Activated CD8-positive, alpha-beta memory T cell treated with anti-CD3 and anti-CD28 coated beads for 4 hours (primary cell): ENCODE measurements around the gene CPA4.
"Not testable (repeated sequence)": the region's sequence is repeated elsewhere in the genome, so short reads cannot be mapped to it uniquely, and the experiment has no call there.

ENCODE experiments used
- DNase-seq, 2 donors: peaks; one replicate each; pipeline ENCODE4 v3.0.0-alpha.2; 2020; ENCODE audit warnings: low read depth in 2 of 2

CPA4 gene

DNA sequence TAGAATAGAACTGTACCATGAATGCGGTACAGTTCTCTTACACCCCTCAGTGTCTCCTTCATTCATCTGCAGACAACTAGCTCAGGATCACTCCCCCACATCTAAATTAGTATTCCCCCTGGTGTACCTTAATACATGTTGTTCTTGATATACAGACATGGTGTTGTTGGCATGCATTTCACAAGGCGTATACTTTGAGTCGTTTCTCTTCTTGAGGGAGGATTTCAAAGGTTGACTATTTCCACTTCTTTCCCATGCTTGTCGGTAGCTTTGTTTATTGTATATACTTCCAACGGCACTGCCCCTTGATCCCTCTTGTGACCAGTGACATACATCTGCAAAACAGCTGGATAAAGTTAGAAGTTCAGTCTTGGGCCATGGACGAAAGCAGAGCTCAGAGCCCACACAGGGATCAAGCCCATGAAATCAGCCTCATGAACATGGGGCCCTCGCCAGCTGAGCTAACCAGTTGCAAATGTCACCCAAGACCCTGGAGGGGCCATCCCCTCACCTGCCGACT, 8.6 kb downstream of the CPA4 start:
- DNase-seq = no peak

DNA sequence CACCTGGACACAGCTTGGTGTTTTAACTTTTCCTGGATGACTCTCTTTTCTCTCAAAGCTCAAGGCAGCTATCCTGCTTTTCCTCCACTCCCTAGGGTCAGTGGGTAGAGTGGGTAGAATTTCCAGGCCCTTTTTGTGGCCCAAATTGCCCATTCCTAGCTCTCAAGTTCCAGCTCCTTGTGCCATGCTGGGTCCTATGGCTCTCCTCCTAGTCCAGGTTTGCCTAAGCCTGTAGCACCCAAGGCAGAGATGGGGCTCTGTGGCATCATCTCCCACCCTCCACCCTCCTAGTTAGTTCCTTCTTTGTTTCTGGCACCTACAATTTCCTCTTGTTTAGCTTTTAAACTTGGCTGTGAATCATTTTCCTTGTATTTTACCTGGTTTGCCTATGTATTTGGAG, 9.7 kb downstream of the CPA4 start:
- DNase-seq = no peak

DNA sequence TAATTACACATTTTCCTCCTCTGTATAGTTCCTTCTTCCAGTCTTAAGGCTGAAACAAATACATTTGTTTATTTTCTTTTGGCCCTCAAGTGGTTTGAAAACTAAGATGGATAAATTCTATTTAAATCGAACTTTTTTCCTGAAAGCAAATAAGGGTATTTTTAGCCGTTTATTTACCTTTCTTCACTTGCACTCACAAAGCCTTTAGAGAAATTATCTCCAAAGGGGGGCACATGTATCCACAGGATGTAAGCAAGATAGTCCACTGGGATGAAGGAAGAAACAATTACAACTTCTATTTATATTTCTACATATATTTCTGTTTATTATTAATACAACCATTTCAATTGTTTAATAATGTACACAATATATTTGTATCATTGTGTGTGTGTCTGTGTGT, 10.2 kb downstream of the CPA4 start:
- no peak for DNase-seq

DNA sequence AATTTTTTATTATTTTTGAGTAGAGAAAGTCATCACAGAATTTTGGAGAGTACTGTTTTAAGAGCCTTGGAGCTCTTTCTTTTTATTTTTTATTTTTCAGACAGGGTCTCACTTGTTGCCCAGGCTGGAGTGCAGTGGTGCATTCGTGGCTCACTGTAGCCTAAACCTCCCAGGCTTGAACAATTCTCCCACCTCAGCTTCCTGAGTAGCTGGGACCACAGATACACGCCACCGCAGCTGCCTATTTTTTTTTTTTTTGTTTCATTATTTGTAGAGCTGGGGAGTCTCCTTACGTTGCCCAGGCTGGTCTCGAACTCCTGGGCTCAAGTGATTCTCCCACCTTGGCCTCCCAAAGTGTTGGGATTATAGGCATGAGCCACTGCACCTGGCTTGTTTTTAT, 10.6 kb downstream of the CPA4 start:
- DNase-seq = no peak

GRCh38 chr7:130303982-130304381, 11.0 kb downstream of the CPA4 start:
- DNase-seq = no peak

- DNase-seq = no peak
Observed at GRCh38 chr7:130304878-130305277, 11.9 kb downstream of the CPA4 start.

DNA sequence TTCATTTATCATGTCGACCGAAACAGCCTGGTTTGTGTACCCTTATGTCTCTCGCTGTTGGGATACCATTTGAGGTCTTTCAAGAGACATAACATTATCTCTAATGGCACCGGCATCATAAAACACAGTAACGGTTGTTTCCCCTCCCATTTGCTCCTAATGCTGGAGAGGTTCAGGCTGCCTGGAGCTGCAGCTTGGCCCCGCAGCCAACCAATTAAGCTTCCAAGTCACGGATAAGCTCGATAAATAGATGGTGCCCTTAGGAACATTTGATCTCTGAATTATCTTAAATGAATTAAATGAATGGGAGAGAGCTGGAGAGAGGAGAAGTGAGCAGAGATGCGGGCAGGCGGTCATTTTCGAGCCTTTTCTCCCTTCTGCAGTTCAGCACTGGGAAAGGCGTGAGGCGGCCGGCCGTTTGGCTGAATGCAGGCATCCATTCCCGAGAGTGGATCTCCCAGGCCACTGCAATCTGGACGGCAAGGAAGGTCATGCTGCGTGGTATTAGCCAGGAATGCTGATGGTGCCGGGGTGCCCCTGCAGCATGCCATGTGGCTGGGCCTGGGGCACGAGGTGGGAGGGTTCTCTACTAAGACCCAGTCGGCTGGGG, 12.6 kb downstream of the CPA4 start:
- DNase-seq = no peak

DNA sequence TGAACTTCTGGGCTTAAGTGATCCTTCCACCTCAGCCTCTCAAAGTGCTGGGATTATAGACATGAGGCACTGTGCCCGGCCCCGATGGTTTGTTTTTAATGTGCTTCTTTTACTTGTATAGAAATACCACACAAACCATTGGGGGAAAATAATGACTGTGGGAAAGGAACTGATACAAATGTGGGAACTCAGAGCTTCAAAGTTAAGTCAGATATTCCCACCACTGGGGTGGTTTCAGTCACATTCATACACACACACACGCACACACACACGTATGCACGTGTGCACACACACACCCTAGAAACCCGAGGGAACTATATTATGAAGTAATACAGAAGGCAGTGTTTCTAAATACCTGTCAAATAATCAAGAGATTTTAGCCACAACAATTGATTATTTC, 17.0 kb downstream of the CPA4 start:
- no peak for DNase-seq

- no peak for DNase-seq
Observed at GRCh38 chr7:130314305-130314704, 21.3 kb downstream of the CPA4 start.

- DNase-seq = no peak
Observed at GRCh38 chr7:130319541-130319940, 26.6 kb downstream of the CPA4 start.

DNA sequence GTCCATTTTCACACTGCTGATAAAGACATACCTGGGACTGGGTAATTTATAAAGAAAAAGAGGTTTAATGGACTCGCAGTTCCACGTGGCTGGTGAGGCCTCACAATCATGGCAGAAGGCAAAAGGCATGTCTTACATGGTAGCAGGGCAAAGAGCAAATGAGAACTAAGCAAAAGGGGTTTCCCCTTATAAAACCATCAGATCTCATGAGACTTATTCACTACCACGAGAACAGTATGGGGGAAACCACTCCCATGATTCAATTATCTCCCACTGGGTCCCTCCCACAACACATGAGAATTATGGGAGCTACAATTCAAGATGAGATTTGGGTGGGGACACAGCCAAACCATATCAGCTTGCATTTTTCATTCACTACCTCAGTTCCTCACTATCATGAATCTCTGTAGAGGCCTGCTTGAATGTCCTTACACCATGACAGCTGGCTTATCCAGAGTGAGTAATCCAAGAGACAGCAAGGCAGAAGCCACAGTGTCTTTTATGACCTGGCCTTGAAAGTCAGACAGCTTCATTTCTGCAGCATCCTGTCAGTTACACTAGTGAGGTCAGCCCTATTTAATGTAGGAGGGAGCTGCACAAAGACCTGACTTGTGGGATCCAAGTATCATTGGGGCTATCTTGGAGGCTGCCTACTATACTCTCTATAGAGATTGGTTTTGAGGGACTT, 28.7 kb downstream of the CPA4 start:
- not testable (repeated sequence) for DNase-seq

DNA sequence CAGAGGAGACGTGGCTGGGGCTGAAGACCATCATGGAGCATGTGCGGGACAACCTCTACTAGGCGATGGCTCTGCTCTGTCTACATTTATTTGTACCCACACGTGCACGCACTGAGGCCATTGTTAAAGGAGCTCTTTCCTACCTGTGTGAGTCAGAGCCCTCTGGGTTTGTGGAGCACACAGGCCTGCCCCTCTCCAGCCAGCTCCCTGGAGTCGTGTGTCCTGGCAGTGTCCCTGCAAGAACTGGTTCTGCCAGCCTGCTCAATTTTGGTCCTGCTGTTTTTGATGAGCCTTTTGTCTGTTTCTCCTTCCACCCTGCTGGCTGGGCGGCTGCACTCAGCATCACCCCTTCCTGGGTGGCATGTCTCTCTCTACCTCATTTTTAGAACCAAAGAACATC, 29.7 kb downstream of the CPA4 start:
- DNase-seq = no peak

DNA sequence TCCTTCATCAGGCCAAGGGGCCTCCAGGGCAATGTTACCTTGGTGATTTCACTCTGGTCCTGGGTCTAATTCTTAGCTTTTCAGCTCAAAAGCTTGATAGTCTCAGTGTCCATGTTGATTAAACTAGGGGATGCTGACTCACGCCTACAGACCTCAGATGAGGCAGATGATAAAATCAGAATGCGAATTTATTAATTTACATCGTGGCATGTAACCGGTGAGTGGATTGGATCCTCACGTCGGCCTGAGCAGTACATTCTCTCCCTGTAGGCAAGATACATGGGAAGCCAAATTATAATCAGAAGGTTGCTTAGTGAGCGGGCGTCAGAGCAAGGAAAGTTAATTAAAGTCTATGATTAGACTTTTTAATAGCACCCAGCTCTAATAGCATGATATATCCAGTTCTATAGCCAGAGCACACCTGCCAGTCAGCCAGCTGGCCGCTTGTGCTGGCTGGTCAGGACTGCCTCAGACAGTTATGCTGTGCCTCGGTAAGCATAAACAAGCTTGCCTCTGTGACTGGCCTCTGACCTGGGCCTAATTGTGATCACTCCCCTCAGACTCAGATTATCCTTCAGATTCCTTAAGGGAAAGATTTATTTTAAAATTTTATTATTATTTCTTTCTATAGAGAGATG, 31.5 kb downstream of the CPA4 start:
- no peak for DNase-seq

- DNase-seq = no peak
Observed at GRCh38 chr7:130329681-130330080, 36.7 kb downstream of the CPA4 start.

GRCh38 chr7:130332259-130333053, 39.5 kb downstream of the CPA4 start:
- DNase-seq = no peak

GRCh38 chr7:130333832-130334231, 40.9 kb downstream of the CPA4 start:
- DNase-seq = no peak

DNA sequence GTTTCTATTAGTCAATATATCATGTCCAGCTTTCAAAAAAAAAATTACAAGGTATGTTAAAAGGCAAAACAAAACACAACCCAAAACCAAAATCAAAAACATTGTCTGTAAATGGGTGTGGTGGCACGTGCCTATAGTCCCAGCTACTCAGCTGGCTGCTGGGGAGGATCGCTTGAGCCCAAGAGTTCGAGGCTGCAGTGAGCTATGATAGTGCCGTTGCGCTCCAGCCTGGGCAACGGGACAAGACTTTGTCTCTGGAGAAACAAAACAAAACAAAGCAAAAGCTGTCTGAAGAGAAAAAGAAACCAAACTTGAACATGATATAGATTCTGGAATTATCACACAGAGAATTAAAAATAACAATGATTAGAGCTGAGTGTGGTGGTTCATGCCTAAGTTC, 41.3 kb downstream of the CPA4 start:
- DNase-seq = no peak

DNA sequence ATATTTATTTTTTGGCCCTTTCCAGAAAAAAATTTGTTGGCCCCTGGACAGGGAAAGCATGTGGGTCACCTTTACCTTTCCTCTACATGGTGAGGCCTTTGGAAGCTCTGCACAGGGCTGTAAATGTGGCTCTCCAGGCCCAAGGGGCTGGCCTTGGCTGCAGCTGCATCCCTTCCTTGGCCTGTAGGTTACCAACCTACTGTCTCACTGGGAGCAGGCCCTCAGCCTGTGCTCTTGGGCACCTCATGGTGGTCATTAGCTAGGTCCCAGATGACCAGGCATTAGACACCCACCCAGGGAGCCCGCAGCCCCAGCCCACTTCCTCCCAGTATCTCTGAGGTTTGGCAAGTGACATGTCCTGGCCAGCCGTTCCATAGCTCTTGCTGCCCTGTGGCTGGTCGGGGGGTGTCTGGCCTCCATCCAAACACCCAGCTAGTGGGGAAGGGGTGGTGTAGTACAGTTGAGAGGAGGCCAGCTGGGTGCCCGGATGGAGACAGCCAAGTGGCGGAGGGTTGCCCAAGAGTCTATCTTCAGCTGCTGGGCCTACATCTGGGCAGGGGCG, 44.5 kb downstream of the CPA4 start:
- no peak for DNase-seq

- no peak for DNase-seq
Observed at GRCh38 chr7:130338233-130338632, 45.3 kb downstream of the CPA4 start.

GRCh38 chr7:130341882-130342281, 48.9 kb downstream of the CPA4 start:
- DNase-seq = no peak

DNA sequence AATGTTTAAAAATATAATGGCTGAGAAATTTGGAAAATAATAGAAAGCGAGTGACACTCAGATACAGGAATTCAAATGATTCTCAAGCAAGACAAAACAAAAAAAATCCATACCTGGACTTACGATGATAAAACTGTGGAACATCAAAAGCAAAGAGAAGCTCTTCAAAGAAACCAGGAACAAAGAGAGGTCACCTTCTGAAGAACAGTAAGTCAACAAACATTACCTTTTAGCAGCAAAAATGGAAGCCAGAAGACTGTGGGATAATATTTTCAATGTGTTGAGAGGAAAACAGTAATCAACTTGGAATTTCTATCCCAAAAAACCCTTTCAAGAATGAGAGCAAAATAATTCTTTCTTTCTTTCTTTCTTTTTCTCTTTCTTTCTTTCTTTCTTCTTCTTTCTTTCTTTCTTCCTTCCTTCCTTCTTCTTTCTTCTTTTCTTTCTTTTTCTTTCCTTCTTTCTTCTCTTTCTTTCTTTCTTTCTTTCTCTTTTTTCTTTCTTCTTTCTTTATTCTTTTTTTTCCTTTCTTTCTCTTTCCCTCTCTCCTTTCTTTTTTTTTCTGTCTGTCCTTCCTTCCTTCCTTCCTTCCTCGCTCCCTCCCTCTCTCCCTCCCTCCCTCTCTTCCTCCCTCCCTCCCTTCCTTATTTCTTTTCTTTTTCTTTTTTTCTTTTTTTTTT, 49.9 kb downstream of the CPA4 start:
- no peak for DNase-seq
